Caco-2 (cell line): Measurements from ENCODE around the gene GOLGA6L2. TPM values are rescaled to one million over a fixed set of nuclear protein-coding genes. Genes with fewer than 3 reads are reported as not detected.

Experiments used
- BruUV-seq: library from RNA; stranded (reverse); fragments of 400-500 nt; replicated peaks from 2 replicates; lab custom pipeline; 2021; lab: Mats Ljungman, UMichigan
- CTCF ChIA-PET: fragments of 300-600 bp; sonication (Branson Sonifier 250); formaldehyde crosslinking; loops from one replicate; lab custom pipeline; 2022; ENCODE audit warnings: antibody characterized with exemption; lab: Charles Lee
- POLR2A ChIA-PET: fragments of 300-600 bp; sonication (Branson Sonifier 250); formaldehyde crosslinking; loops from one replicate; lab custom pipeline; 2022; ENCODE audit warnings: antibody characterized with exemption; lab: Charles Lee
- DNase-seq, 2 experiments: peaks; one replicate each; pipeline versions ENCODE4 v3.0.0 to v3.0.0-alpha.2; 2020 to 2022
- H3K27me3 ChIP-seq: replicated peaks from 2 replicates; pipeline ENCODE4 v1.6.0; 2011; ENCODE audit warnings: low read length; ENCODE audit not compliant: control insufficient read depth, insufficient read depth
- H3K36me3 ChIP-seq: 2 replicates; pipeline ENCODE4 v1.5.1; 2011; ENCODE audit warnings: low read length; ENCODE audit not compliant: control insufficient read depth, insufficient read depth
- H3K4me1 ChIP-seq: fragments of 250-450 bp; sonication (Bioruptor Pico); 2 replicates; pipeline ENCODE4 v1.5.1; 2020; ENCODE audit warnings: mild to moderate bottlenecking
- H3K4me3 ChIP-seq: 2 replicates; pipeline ENCODE4 v1.5.1; 2011; ENCODE audit warnings: low read depth, mild to moderate bottlenecking, control low read depth, low read length
- H3K9me3 ChIP-seq: fragments of 250-450 bp; sonication (Bioruptor Pico); 2 replicates; pipeline ENCODE4 v1.5.1; 2020; ENCODE audit warnings: mild to moderate bottlenecking, moderate library complexity
- H3K27ac Mint-ChIP-seq: one replicate; pipeline ENCODE4 v1.8.0; 2022; ENCODE audit warnings: mixed read lengths; ENCODE audit not compliant: unreplicated experiment
- H3K27me3 Mint-ChIP-seq: one replicate; pipeline ENCODE4 v1.8.0; 2022; ENCODE audit warnings: mixed read lengths; ENCODE audit not compliant: insufficient read depth, unreplicated experiment
- H3K36me3 Mint-ChIP-seq: one replicate; pipeline ENCODE4 v1.8.0; 2022; ENCODE audit warnings: mild to moderate bottlenecking, mixed read lengths; ENCODE audit not compliant: insufficient read depth, unreplicated experiment
- H3K4me1 Mint-ChIP-seq: one replicate; pipeline ENCODE4 v1.8.0; 2022; ENCODE audit warnings: low read depth, mixed read lengths; ENCODE audit not compliant: unreplicated experiment
- H3K4me3 Mint-ChIP-seq: one replicate; pipeline ENCODE4 v1.8.0; 2022; ENCODE audit warnings: mild to moderate bottlenecking, moderate library complexity, mixed read lengths; ENCODE audit not compliant: unreplicated experiment
- H3K9me3 Mint-ChIP-seq: one replicate; pipeline ENCODE4 v1.8.0; 2022; ENCODE audit warnings: mixed read lengths; ENCODE audit not compliant: unreplicated experiment
- intact Hi-C: fragments of 100-400 bp; cut with micrococcal nuclease; formaldehyde crosslinking; loops from one replicate; pipeline ENCODE4 v1.10.0; 2022; ENCODE audit not compliant: unreplicated experiment
- total RNA-seq: library from RNA; stranded (reverse); gene quantifications from 2 replicates; pipeline ENCODE4 v1.2.3, GENCODE V29; 2022
- TF ChIP-seq, protein P1 (sequence below), 2 experiments: fragments of 200-600 bp in 1 of 2; IDR thresholded peaks; 1 replicate in 1 of 2; 2 replicates in 1 of 2; pipeline versions ENCODE4 v1.5.1 to v1.8.0; 2011 to 2022; ENCODE audit warnings: antibody characterized with exemption in 1 of 2, control low read depth in 1 of 2, inconsistent platforms in 1 of 2, low read depth in 1 of 2, low read length in 1 of 2, mild to moderate bottlenecking in 1 of 2, moderate library complexity in 1 of 2; ENCODE audit not compliant: insufficient read depth in 1 of 2, severe bottlenecking in 1 of 2, unreplicated experiment in 1 of 2

The GOLGA6L2 gene
- total RNA-seq, 1 experiment from 2014 or later: not detected

DNA sequence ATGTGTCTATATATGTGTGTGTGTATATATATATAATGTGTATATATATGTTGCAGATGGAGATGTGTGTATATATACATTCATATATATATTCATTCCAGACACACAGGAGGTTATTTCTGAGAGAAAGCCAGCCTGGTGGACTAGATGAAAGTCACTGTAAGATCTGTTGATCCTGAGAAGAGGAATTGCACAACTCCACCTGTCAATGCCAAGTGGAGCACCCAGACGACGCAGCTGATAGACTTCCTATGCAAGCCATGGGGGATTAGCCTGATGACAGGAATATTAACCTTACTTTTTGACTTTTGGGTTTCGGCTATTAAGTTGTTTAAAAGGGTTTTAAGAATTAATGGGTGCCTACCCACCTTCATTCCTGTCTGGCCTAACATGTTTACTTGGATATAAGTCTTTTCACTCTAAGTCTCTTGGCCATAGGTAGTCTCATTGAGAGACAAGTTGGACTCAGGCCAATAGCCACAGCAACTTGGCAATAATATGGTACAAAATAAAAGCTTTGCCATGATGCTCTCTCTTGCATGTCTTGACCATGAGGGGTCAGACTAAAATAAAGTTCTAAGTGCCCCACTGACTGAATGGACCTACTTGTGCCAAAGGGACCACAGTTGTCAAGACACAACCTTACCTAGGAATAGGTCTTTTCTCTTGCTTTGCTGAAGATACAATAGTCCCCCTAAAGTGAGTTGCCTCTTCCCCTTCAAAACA, 35.9 kb upstream of the GOLGA6L2 start:
- Histone ChIP-seq H3K9me3 (no peaks in the 10 kb centered on the region), H3K27me3 (no peaks in the 10 kb centered on the region), H3K4me3 (no peak overlapping the region), H3K4me1 (peaks cover 7% of the 10 kb centered on the region), H3K36me3 (no peaks in the 10 kb centered on the region)
- no peak for DNase-seq
- Mint-ChIP-seq H3K4me3 (no peak overlapping the region), H3K27me3 (no peaks in the 10 kb centered on the region), H3K36me3 (no peaks in the 10 kb centered on the region), H3K9me3 (no peaks in the 10 kb centered on the region), H3K4me1 (no peaks in the 10 kb centered on the region), H3K27ac (no peak overlapping the region)
- ChIA-PET CTCF (interaction anchor here (1.0 kb wide), 1 partner anchor 15 kb away, joined by 5 read pairs; no protein-coding TSS in a partner anchor), POLR2A (no interaction called here)
- BruUV-seq: no TSS peak
- TF ChIP-seq, protein P1, sequence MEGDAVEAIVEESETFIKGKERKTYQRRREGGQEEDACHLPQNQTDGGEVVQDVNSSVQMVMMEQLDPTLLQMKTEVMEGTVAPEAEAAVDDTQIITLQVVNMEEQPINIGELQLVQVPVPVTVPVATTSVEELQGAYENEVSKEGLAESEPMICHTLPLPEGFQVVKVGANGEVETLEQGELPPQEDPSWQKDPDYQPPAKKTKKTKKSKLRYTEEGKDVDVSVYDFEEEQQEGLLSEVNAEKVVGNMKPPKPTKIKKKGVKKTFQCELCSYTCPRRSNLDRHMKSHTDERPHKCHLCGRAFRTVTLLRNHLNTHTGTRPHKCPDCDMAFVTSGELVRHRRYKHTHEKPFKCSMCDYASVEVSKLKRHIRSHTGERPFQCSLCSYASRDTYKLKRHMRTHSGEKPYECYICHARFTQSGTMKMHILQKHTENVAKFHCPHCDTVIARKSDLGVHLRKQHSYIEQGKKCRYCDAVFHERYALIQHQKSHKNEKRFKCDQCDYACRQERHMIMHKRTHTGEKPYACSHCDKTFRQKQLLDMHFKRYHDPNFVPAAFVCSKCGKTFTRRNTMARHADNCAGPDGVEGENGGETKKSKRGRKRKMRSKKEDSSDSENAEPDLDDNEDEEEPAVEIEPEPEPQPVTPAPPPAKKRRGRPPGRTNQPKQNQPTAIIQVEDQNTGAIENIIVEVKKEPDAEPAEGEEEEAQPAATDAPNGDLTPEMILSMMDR (IDR thresholded peaks at IDR 0.05; ENCODE audit: insufficient read depth in 1 of 2, low read depth in 1 of 2, low read length in 1 of 2, severe bottlenecking in 1 of 2, unreplicated experiment in 1 of 2): no peak
- intact Hi-C loops: no loop called here

DNA sequence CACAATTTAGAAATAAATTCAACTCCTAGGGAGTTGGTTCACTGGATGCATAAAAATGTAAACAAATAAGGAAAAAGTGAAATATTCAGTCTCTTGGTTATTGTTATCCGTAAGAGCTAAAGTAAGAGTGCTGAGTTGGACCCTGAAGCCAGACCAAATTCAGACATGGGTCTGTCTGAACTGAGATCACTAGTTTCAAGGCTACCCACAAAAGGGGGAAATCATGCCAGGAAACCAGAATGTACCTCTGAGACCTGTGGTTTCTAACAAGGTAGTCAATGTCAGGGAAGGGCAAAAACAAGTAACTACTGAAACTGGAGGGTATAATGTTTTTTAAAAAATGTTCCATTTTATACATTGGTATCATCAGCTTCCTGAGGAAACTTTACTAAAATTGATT, 35.2 kb upstream of the GOLGA6L2 start:
- Histone ChIP-seq H3K4me1 (peaks cover 7% of the 10 kb centered on the region), H3K27me3 (no peaks in the 10 kb centered on the region), H3K9me3 (no peaks in the 10 kb centered on the region), H3K4me3 (no peak overlapping the region), H3K36me3 (no peaks in the 10 kb centered on the region)
- Mint-ChIP-seq H3K4me3 (no peak overlapping the region), H3K9me3 (no peaks in the 10 kb centered on the region), H3K36me3 (no peaks in the 10 kb centered on the region), H3K27ac (no peak overlapping the region), H3K27me3 (no peaks in the 10 kb centered on the region), H3K4me1 (no peaks in the 10 kb centered on the region)
- TF ChIP-seq, protein P1 (IDR thresholded peaks at IDR 0.05; ENCODE audit: insufficient read depth in 1 of 2, low read depth in 1 of 2, low read length in 1 of 2, severe bottlenecking in 1 of 2, unreplicated experiment in 1 of 2): no peak
- ChIA-PET CTCF (no interaction called here), POLR2A (no interaction called here)
- BruUV-seq: no TSS peak
- no peak for DNase-seq
- intact Hi-C loops: no loop called here

DNA sequence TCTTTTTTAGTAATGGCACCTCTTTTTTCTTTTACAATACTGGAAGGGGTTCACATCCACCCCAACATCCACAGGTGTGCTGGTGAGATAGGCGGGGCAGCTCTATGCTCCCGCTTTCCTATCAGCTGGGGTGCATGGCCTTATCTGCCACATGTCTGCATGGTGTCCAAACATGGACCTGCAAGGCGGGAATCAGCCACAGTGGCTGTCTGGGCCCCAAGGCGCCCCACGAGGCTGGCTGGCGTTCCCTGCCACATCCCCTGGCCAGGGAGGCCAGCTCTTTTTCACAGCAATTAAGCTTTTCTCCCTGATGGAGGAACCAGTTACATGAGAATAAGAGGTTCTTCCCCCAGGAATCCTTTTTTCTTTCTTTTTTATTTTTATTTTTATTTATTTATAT, 30.9 kb upstream of the GOLGA6L2 start:
- no peak overlapping the region for H3K4me3 ChIP-seq
- H3K9me3 Mint-ChIP-seq: no peaks in the 10 kb centered on the region
- H3K4me1 ChIP-seq: no peaks in the 10 kb centered on the region
- ChIA-PET POLR2A (no interaction called here), CTCF (no interaction called here)
- H3K4me3 Mint-ChIP-seq: no peak overlapping the region
- no peaks in the 10 kb centered on the region for H3K27me3 Mint-ChIP-seq
- TF ChIP-seq, protein P1 (IDR thresholded peaks at IDR 0.05; ENCODE audit: insufficient read depth in 1 of 2, low read depth in 1 of 2, low read length in 1 of 2, severe bottlenecking in 1 of 2, unreplicated experiment in 1 of 2): no peak
- no peaks in the 10 kb centered on the region for H3K36me3 Mint-ChIP-seq
- H3K27ac Mint-ChIP-seq: no peak overlapping the region
- BruUV-seq: no TSS peak
- no peak for DNase-seq
- intact Hi-C loops: no loop called here
- H3K36me3 ChIP-seq: no peaks in the 10 kb centered on the region
- H3K27me3 ChIP-seq: no peaks in the 10 kb centered on the region
- no peaks in the 10 kb centered on the region for H3K4me1 Mint-ChIP-seq
- no peaks in the 10 kb centered on the region for H3K9me3 ChIP-seq
